NB4 (cell line): ENCODE results near the gene ABCA4.

ENCODE experiments used
- POLR2A ChIP-seq: IDR thresholded peaks from 2 replicates; pipeline ENCODE4 v1.6.1; 2011; ENCODE audit warnings: mild to moderate bottlenecking; ENCODE audit not compliant: insufficient read length; ENCODE audit errors: extremely low read depth
- TF ChIP-seq, protein P1 (sequence below): IDR thresholded peaks from one replicate; pipeline ENCODE4 v1.5.1; 2012; ENCODE audit warnings: low read depth, low read length

DNA sequence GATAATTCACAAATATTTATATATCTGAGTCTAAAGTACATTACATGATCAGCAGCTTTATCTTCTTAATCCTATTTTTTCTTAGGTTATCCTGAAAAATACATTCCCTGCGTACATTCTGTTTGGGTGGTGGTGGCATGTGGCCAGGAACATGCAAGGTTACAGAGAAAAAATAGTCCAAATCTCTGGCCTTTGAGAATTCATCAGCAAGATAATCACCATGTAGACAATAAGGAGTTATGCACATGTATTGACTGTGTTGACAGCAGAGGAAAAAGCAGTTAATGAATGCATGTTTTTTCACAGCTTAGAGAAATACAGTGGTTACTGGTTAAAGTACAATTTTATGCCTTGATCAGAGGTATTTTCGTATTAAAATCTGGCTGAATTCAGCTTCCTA lies 49.0 kb downstream of the ABCA4 start:
- TF ChIP-seq, protein P1, sequence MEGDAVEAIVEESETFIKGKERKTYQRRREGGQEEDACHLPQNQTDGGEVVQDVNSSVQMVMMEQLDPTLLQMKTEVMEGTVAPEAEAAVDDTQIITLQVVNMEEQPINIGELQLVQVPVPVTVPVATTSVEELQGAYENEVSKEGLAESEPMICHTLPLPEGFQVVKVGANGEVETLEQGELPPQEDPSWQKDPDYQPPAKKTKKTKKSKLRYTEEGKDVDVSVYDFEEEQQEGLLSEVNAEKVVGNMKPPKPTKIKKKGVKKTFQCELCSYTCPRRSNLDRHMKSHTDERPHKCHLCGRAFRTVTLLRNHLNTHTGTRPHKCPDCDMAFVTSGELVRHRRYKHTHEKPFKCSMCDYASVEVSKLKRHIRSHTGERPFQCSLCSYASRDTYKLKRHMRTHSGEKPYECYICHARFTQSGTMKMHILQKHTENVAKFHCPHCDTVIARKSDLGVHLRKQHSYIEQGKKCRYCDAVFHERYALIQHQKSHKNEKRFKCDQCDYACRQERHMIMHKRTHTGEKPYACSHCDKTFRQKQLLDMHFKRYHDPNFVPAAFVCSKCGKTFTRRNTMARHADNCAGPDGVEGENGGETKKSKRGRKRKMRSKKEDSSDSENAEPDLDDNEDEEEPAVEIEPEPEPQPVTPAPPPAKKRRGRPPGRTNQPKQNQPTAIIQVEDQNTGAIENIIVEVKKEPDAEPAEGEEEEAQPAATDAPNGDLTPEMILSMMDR: no peak
- no peak for TF ChIP-seq POLR2A
